Upper lobe of right lung (tissue), 1 donor: Measurements from ENCODE around the gene IFITM1. TPM values are rescaled to one million over a fixed set of nuclear protein-coding genes. Genes with fewer than 3 reads are reported as not detected.
A peak's percentile ranks its signal among the peaks of the same experiment; 100 is the strongest.
"Not testable (repeated sequence)": the region's sequence is repeated elsewhere in the genome, so short reads cannot be mapped to it uniquely, and the experiment has no call there.

Experiments
- ATAC-seq: fragments of 200-7000 bp; cut with Tn5 transposase; one replicate; pipeline ENCODE4 v1.9.1; 2020; ENCODE audit warnings: mild to moderate bottlenecking, moderate library complexity
- DNase-seq: peaks from one replicate; pipeline ENCODE4 v3.0.0-alpha.2; 2020
- H3K27ac ChIP-seq: fragments of 200-600 bp; one replicate; pipeline ENCODE4 v1.8.0; 2022
- H3K27me3 ChIP-seq: fragments of 200-600 bp; one replicate; pipeline ENCODE4 v1.8.0; 2022; ENCODE audit warnings: mild to moderate bottlenecking
- H3K36me3 ChIP-seq: fragments of 200-600 bp; one replicate; pipeline ENCODE4 v1.8.0; 2022
- H3K4me1 ChIP-seq: fragments of 200-600 bp; one replicate; pipeline ENCODE4 v1.8.0; 2022
- H3K4me3 ChIP-seq: fragments of 200-600 bp; one replicate; pipeline ENCODE4 v1.8.0; 2022; ENCODE audit warnings: mild to moderate bottlenecking
- H3K9me3 ChIP-seq: fragments of 200-600 bp; one replicate; pipeline ENCODE4 v1.8.0; 2022
- intact Hi-C: fragments of 100-400 bp; cut with DNase I; formaldehyde crosslinking; loops from one replicate; pipeline ENCODE4 v1.11.0; 2022
- total RNA-seq: library from RNA; stranded (reverse); fragmentation: NEBNext Ultra II Directional; extraction: Animal tissue kit (Norgen Biotek cat#: 25700); gene quantifications from one replicate; pipeline ENCODE4 v1.2.1, GENCODE V29; 2021
- TF ChIP-seq, protein P1 (sequence below): fragments of 200-600 bp; IDR thresholded peaks from one replicate; pipeline ENCODE4 v1.8.0; 2022; ENCODE audit warnings: antibody characterized with exemption
- donor health status: DM: no; HTN: yes; CAD: no; lungs with severe emphysema.

IFITM1 gene
- total RNA-seq, 1 donor from 2014 or later = 128 TPM

DNA sequence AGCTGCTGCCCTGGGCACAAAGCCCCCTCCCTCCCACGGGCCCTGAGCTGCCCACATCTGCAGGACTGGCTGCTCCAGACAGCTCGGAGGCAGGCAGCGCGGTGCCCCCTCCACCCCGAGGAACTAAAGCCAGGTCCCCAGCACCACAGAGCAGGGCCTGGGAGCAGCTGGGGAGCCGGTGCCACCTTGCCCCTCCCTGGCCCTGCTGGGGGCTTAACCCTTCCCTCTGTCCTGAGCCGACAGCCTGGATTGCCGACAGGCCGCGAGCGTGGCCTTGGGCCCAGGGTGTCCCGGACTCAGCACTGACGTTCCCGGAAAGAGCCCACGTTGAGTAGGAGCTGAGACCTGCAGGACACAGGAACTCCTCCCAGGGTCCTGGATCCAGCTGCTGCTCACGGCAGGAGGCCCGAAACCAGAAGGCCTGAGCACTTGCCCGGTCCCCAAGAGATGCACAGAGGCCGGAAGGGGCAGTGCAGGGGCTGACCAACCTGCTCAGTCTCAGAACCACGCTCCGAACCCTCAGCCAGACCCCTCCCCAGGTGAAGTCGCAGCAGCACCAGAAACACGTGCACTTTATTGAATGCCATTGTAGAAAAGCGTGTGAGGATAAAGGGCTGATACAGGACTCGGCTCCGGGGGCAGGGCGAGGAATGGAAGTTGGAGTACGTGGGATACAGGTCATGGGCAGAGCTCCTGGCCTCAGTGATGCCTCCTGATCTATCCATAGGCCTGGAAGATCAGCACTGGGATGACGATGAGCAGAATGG lies 5.5 kb downstream of the IFITM1 start:
- H3K27me3 ChIP-seq, H3K36me3 ChIP-seq, H3K9me3 ChIP-seq, intact Hi-C loops: not testable (repeated sequence)
- Histone ChIP-seq H3K4me3 (peak overlapping the region; percentile 92), H3K27ac (peak overlapping the region; percentile 89), H3K4me1 (peaks cover 18% of the 10 kb centered on the region)
- DNase-seq (peak; percentile 74), ATAC-seq (peak; percentile 56)

DNA sequence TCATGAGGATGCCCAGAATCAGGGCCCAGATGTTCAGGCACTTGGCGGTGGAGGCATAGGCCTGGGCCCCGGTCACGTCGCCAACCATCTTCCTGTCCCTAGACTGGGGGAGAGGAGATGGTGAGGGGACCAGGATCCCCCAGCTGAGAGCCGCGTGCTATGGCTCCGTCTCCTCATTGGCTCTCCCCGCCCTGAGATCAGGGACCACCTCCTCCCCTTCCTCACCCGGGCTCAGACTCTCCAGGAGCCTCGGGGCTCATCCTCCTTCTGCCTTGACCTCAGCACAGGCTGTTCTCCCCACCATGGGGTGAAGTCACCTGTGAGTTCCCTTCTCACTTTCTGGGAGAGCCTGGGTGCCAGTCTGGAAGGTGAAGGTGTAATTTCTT lies 6.0 kb downstream of the IFITM1 start:
- H3K9me3 ChIP-seq, H3K36me3 ChIP-seq, intact Hi-C loops, H3K27me3 ChIP-seq: not testable (repeated sequence)
- ATAC-seq (peak; percentile 3), DNase-seq (peak; percentile 54)
- H3K4me3 ChIP-seq = peak overlapping the region; percentile 92
- peaks cover 23% of the 10 kb centered on the region for H3K4me1 ChIP-seq
- peak overlapping the region; percentile 89 for H3K27ac ChIP-seq

DNA sequence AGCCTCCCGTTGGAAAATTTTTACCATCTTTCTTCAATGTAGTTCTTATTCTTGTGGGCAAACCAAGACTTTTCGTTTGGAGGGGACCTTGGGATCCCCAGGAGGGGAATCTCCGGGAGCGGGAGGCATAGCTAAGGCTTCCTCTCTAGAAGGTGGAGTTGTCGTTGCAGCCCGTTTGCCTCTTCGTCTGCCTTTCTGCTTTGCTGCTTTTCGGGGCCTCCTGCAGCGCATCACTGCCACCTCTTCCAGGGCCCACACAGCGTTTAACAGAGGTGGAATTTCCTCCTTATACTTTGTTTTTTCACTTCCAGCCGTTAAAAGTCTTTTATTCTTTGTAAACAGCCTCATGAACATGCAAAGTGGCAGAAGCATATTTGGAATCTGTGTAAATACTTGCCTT lies 10.3 kb downstream of the IFITM1 start:
- intact Hi-C loops = no loop called here
- Histone ChIP-seq H3K9me3 (no peaks in the 10 kb centered on the region), H3K27me3 (no peaks in the 10 kb centered on the region), H3K27ac (peak overlapping the region; percentile 75), H3K4me1 (peaks cover 43% of the 10 kb centered on the region), H3K4me3 (no peak overlapping the region), H3K36me3 (no peaks in the 10 kb centered on the region)
- TF ChIP-seq, protein P1, sequence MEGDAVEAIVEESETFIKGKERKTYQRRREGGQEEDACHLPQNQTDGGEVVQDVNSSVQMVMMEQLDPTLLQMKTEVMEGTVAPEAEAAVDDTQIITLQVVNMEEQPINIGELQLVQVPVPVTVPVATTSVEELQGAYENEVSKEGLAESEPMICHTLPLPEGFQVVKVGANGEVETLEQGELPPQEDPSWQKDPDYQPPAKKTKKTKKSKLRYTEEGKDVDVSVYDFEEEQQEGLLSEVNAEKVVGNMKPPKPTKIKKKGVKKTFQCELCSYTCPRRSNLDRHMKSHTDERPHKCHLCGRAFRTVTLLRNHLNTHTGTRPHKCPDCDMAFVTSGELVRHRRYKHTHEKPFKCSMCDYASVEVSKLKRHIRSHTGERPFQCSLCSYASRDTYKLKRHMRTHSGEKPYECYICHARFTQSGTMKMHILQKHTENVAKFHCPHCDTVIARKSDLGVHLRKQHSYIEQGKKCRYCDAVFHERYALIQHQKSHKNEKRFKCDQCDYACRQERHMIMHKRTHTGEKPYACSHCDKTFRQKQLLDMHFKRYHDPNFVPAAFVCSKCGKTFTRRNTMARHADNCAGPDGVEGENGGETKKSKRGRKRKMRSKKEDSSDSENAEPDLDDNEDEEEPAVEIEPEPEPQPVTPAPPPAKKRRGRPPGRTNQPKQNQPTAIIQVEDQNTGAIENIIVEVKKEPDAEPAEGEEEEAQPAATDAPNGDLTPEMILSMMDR = no peak
- no peak for DNase-seq
- no peak for ATAC-seq

DNA sequence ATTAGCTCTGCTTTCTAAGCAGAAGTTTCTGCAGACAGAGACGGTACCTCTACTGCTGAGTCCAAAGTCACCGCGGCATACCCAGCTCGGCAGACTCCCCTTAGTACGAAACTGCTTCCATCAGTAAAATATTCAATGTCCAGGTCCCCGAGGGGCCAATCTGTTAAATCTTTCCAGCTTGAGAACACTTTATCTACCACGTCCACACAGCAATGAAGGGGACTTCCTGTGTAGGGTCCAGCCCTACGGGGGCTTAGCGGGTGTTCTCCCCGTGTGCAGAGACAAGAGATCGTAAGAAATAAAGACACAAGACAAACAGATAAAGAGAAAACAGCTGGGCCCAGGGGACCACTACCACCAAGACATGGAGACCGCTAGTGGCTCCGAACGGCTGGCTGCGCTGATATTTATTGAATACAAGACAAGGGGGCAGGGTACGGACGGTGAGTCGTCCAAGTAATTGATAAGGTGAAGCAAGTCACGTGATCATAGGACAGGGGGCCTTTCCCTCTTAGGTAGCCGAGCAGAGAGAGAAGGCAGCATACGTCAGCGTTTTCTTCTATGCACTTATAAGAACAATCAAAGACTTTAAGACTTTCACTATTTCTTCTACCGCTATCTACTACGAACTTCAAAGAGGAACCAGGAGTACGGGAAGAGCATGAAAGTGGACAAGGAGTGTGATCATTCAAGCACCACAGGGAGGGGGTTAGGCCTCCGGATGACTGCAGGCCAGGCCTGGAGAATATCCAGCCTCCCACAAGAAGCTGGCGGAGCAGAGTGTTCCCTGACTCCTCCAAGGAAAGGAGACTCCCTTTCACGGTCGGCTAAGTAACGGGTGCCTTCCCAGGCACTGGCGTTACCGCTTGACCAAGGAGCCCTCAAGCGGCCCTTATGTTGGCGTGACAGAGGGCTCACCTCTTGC lies 11.0 kb downstream of the IFITM1 start:
- Histone ChIP-seq H3K4me1 (peaks cover 43% of the 10 kb centered on the region), H3K27ac (peak overlapping the region; percentile 87)
- ATAC-seq, H3K36me3 ChIP-seq, H3K9me3 ChIP-seq, intact Hi-C loops, H3K4me3 ChIP-seq, H3K27me3 ChIP-seq: not testable (repeated sequence)
- peak; percentile 63 for DNase-seq

DNA sequence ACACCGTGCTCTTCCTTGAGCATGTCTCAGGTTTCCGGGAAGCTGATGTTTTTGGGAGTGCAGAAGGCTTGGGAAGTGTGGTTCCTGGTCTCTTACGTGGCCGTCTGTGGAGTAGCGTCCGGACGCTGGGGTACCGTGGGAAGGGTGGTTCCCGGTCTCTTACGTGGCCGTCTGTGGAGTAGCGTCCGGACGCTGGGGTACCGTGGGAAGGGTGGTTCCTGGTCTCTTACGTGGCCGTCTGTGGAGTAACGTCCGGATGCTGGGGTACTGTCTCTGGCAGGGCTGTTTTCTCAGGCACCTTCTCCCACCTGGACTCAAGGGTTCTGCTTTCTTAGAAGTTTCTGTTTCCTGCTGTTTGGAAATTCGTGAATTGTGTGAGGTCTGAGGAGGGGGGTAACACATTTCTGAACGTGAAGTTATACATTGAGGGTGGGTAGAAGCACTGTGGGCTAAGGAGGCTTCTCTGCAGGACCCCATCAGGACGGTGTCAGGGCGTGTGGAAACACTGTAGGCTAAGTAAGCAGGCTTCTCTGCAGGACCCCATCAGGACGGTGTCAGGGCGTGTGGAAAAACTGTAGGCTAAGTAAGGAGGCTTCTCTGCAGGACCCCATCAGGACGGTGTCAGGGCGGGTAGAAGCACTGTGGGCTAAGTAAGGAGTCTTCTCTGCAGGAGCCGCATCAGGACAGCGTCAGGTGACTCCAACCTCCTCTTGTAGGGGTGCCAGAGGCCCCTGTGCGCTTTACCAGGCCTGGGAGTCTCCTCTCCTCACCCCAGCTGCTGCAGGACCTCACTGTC lies 12.2 kb downstream of the IFITM1 start:
- ATAC-seq (no peak), DNase-seq (peak; percentile 60)
- H3K36me3 ChIP-seq = no peaks in the 10 kb centered on the region
- no peak overlapping the region for H3K4me3 ChIP-seq
- TF ChIP-seq, protein P1 = no peak
- H3K9me3 ChIP-seq = no peaks in the 10 kb centered on the region
- peaks cover 43% of the 10 kb centered on the region for H3K4me1 ChIP-seq
- intact Hi-C loops = no loop called here
- H3K27ac ChIP-seq = peak overlapping the region; percentile 87
- H3K27me3 ChIP-seq = no peaks in the 10 kb centered on the region

DNA sequence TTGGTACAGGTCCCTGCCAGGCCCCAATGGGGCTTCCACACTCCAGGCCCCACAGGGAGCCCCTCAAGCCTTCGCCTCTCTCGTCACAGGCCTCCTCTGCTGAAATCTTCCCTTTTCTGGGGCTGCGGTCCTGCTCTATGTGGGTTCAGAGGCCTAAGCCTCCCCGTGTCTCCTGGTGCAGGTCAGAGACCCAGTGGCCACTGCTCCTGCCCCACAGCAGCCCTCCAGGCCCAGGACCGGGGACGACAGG lies 12.7 kb downstream of the IFITM1 start:
- Histone ChIP-seq H3K4me3 (no peak overlapping the region), H3K27ac (peak overlapping the region; percentile 87), H3K36me3 (no peaks in the 10 kb centered on the region), H3K9me3 (no peaks in the 10 kb centered on the region), H3K27me3 (no peaks in the 10 kb centered on the region), H3K4me1 (peaks cover 43% of the 10 kb centered on the region)
- TF ChIP-seq, protein P1 = no peak
- DNase-seq (no peak), ATAC-seq (no peak)
- intact Hi-C loops = no loop called here
